Nephron progenitor cell (in vitro differentiated cells): ENCODE measurements around the gene GMDS.

Source experiments
- DNase-seq: peaks from one replicate; pipeline ENCODE4 v3.0.0; 2021
- H3K27ac Mint-ChIP-seq: 2 replicates; pipeline ENCODE4 v1.8.0; 2021; ENCODE audit warnings: mild to moderate bottlenecking, moderate library complexity, mixed read lengths
- H3K27me3 Mint-ChIP-seq: 2 replicates; pipeline ENCODE4 v1.8.0; 2021; ENCODE audit warnings: mild to moderate bottlenecking, low read depth, mixed read lengths; ENCODE audit not compliant: poor library complexity
- H3K36me3 Mint-ChIP-seq: 2 replicates; pipeline ENCODE4 v1.8.0; 2021; ENCODE audit warnings: low read depth, mixed read lengths
- H3K4me1 Mint-ChIP-seq: 2 replicates; pipeline ENCODE4 v1.8.0; 2021; ENCODE audit warnings: mixed read lengths
- H3K4me3 Mint-ChIP-seq: 2 replicates; pipeline ENCODE4 v1.8.0; 2021; ENCODE audit warnings: mild to moderate bottlenecking, moderate library complexity, mixed read lengths
- H3K9me3 Mint-ChIP-seq: 2 replicates; pipeline ENCODE4 v1.8.0; 2021; ENCODE audit warnings: mild to moderate bottlenecking, moderate library complexity, mixed read lengths
- TF ChIP-seq, protein P1 (sequence below): fragments of 200-600 bp; sonication (generic); IDR thresholded peaks from 2 replicates; pipeline ENCODE4 v1.5.0; 2021; ENCODE audit warnings: antibody characterized with exemption

GMDS gene

DNA sequence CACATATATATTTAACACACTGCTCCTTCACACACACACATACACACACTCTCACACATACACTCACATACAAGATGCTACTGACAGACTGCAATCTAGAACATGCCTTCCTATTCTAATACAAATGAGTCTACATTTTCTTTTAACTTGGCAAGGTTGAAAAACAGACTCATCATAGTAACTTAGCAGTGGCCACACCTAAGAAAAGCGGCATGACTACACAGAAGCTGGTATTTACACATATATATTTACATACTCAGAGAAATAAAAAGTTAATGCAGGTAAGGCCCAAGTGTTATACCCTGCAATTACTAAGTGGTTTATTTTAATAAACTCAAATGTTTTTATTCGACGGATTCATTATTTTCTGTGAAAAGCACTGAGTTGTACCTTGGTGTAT, 426.4 kb downstream of the GMDS start:
- Mint-ChIP-seq H3K27ac (no peak overlapping the region), H3K27me3 (peaks cover 9% of the 10 kb centered on the region), H3K4me1 (peaks cover 47% of the 10 kb centered on the region), H3K4me3 (no peak overlapping the region), H3K9me3 (no peaks in the 10 kb centered on the region), H3K36me3 (no peaks in the 10 kb centered on the region)
- TF ChIP-seq, protein P1, sequence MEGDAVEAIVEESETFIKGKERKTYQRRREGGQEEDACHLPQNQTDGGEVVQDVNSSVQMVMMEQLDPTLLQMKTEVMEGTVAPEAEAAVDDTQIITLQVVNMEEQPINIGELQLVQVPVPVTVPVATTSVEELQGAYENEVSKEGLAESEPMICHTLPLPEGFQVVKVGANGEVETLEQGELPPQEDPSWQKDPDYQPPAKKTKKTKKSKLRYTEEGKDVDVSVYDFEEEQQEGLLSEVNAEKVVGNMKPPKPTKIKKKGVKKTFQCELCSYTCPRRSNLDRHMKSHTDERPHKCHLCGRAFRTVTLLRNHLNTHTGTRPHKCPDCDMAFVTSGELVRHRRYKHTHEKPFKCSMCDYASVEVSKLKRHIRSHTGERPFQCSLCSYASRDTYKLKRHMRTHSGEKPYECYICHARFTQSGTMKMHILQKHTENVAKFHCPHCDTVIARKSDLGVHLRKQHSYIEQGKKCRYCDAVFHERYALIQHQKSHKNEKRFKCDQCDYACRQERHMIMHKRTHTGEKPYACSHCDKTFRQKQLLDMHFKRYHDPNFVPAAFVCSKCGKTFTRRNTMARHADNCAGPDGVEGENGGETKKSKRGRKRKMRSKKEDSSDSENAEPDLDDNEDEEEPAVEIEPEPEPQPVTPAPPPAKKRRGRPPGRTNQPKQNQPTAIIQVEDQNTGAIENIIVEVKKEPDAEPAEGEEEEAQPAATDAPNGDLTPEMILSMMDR = no peak
- no peak for DNase-seq

DNA sequence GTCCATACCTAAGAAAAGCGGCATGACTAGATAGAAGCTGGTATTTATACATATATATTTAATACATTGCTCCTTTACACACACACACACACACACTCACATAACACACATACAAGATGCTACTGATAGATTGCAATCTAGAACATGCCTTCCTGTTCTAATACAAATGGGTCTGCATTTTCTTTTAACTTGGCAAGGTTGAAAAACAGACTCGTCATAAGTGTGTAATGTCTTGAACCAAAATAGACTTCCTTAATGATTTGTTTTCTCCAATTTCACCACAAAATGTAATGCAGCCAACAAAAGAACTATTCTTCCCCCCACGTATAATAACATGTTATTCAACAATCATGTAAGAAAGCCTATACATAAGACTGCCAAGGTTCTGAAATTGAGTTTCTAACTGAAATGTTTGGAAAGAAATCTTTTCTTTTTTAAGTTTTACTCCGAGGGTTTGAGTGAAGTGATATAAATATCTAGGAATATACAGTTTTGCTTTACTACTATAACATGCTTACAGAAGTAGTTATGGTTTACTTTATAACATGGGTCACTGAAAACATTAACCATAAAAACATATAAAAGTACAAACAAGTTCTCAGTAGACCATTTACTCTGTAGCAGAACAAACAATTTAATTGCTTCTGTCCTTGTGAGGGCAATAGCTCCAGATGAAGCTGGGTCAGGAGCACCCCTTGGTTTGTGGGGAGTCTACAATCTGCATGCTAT, 428.2 kb downstream of the GMDS start:
- TF ChIP-seq, protein P1 = no peak
- no peaks in the 10 kb centered on the region for H3K36me3 Mint-ChIP-seq
- H3K4me1 Mint-ChIP-seq = peaks cover 38% of the 10 kb centered on the region
- H3K27me3 Mint-ChIP-seq = peaks cover 4% of the 10 kb centered on the region
- H3K4me3 Mint-ChIP-seq = no peak overlapping the region
- no peak overlapping the region for H3K27ac Mint-ChIP-seq
- DNase-seq = no peak
- no peaks in the 10 kb centered on the region for H3K9me3 Mint-ChIP-seq

DNA sequence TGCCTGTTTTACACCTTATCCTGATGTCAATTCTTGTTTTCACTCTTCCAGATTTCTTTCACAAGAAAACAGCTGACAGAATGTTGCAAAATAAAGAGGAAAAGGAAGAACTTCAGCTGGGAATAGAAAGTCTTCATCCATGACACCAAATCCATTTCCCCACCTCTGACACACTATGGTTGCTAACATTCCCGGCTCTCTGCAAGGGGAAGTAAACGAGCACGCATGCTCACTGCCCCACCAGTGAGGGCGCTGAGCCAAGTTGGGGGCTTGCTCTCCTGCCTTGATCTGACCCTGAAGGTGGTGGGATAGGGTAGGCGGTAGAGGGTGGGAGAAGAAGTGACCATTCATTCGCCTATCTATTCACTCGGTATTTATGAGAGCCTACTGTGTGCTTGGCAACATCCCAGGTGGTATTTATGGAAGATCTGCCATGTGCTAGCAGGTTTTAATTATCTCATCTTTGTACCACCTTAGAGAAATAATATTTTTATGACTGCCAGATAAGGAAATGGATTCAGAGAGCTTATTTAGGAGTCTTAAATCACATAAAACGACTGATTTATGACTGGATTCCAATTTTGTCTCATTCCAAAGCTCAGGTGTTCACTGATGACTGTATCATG, 429.5 kb downstream of the GMDS start:
- no peak overlapping the region for H3K4me3 Mint-ChIP-seq
- H3K9me3 Mint-ChIP-seq = no peaks in the 10 kb centered on the region
- H3K27ac Mint-ChIP-seq = no peak overlapping the region
- H3K27me3 Mint-ChIP-seq = no peaks in the 10 kb centered on the region
- H3K4me1 Mint-ChIP-seq = peaks cover 38% of the 10 kb centered on the region
- TF ChIP-seq, protein P1 = no peak
- DNase-seq = no peak
- no peaks in the 10 kb centered on the region for H3K36me3 Mint-ChIP-seq

- no peak for DNase-seq
- H3K9me3 Mint-ChIP-seq = no peaks in the 10 kb centered on the region
- no peaks in the 10 kb centered on the region for H3K36me3 Mint-ChIP-seq
- no peak overlapping the region for H3K4me3 Mint-ChIP-seq
- H3K27ac Mint-ChIP-seq = no peak overlapping the region
- H3K27me3 Mint-ChIP-seq = peaks cover 5% of the 10 kb centered on the region
- peaks cover 52% of the 10 kb centered on the region for H3K4me1 Mint-ChIP-seq
- TF ChIP-seq, protein P1 = no peak
Measured at GRCh38 chr6:1814279-1814678, 431.1 kb downstream of the GMDS start.

DNA sequence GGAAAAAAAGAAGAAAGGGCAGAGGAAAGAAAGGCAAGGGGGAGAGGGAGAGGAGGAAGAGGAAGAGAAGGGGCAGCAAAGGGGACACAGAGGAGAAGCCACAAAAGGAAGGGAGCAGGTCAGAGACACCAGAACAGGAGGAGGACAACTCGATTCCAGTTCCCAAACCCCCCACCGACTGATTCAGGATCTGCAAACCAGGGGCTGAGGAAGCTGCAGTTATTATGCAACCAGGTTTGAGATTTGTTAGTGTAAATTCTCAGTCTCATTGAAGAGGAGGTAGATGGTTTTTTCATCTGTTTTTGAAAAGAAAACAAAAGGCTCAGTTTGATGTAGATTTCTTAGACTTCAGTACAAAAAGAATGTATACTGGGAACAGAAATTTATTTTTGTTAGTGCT, 432.9 kb downstream of the GMDS start:
- Mint-ChIP-seq H3K9me3 (no peaks in the 10 kb centered on the region), H3K36me3 (no peaks in the 10 kb centered on the region), H3K4me1 (peaks cover 55% of the 10 kb centered on the region), H3K27me3 (peaks cover 5% of the 10 kb centered on the region), H3K27ac (no peak overlapping the region), H3K4me3 (no peak overlapping the region)
- no peak for DNase-seq
- TF ChIP-seq, protein P1 = no peak

- DNase-seq = no peak
- TF ChIP-seq, protein P1 = no peak
- Mint-ChIP-seq H3K27me3 (peaks cover 5% of the 10 kb centered on the region), H3K4me3 (no peak overlapping the region), H3K27ac (peak overlapping the region; percentile 12), H3K4me1 (peaks cover 50% of the 10 kb centered on the region), H3K36me3 (no peaks in the 10 kb centered on the region), H3K9me3 (peaks cover 2% of the 10 kb centered on the region)
Measured at GRCh38 chr6:1812034-1812433, 433.4 kb downstream of the GMDS start.
